Type B pancreatic cell (in vitro differentiated cells): ENCODE data around the gene WFDC5. TPM values are rescaled to one million over a fixed set of nuclear protein-coding genes. Genes with fewer than 3 reads are reported as not detected.
"Not testable (repeated sequence)": the region's sequence is repeated elsewhere in the genome, so short reads cannot be mapped to it uniquely, and the experiment has no call there.

ENCODE experiments used
- DNase-seq: peaks from one replicate; pipeline ENCODE4 v3.0.0; 2021; ENCODE audit warnings: mixed read lengths; ENCODE audit not compliant: unreplicated experiment; ENCODE audit errors: extremely low spot score
- H3K27ac Mint-ChIP-seq: 2 replicates; pipeline ENCODE4 v1.8.0; 2021; ENCODE audit warnings: mild to moderate bottlenecking, mixed read lengths
- H3K27me3 Mint-ChIP-seq: 2 replicates; pipeline ENCODE4 v1.8.0; 2021; ENCODE audit warnings: mixed read lengths
- H3K36me3 Mint-ChIP-seq: 2 replicates; pipeline ENCODE4 v1.8.0; 2021; ENCODE audit warnings: mixed read lengths
- H3K4me1 Mint-ChIP-seq: one replicate; pipeline ENCODE4 v1.8.0; 2021; ENCODE audit warnings: mixed read lengths; ENCODE audit not compliant: unreplicated experiment
- H3K4me3 Mint-ChIP-seq: 2 replicates; pipeline ENCODE4 v1.8.0; 2021; ENCODE audit warnings: mild to moderate bottlenecking, mixed read lengths
- H3K9me3 Mint-ChIP-seq: 2 replicates; pipeline ENCODE4 v1.8.0; 2021; ENCODE audit warnings: mixed read lengths
- CTCF ChIP-seq: fragments of 200-600 bp; sonication (generic); conservative IDR thresholded peaks from 2 replicates; pipeline ENCODE4 v1.5.0; 2021; ENCODE audit warnings: antibody characterized with exemption, mild to moderate bottlenecking
- total RNA-seq: library from RNA; stranded (reverse); gene quantifications from 2 replicates; pipeline ENCODE4 v1.2.1, GENCODE V29; 2021; ENCODE audit warnings: low replicate concordance

Gene WFDC5
- total RNA-seq, 1 donor from 2014 or later = 0.41 TPM

- no peak for DNase-seq
- Mint-ChIP-seq H3K27ac (no peak overlapping the region), H3K9me3 (peaks cover 5% of the 10 kb centered on the region), H3K4me1 (peaks cover 8% of the 10 kb centered on the region), H3K36me3 (peaks cover 17% of the 10 kb centered on the region), H3K27me3 (no peaks in the 10 kb centered on the region), H3K4me3 (no peak overlapping the region)
- TF ChIP-seq CTCF = no peak
Observed at GRCh38 chr20:45069261-45069660, 45.7 kb downstream of the WFDC5 start.

GRCh38 chr20:45067558-45067957, 47.4 kb downstream of the WFDC5 start:
- peaks cover 22% of the 10 kb centered on the region for H3K36me3 Mint-ChIP-seq
- H3K4me1 Mint-ChIP-seq = peaks cover 8% of the 10 kb centered on the region
- H3K27ac Mint-ChIP-seq = peak overlapping the region; percentile 96
- H3K9me3 Mint-ChIP-seq = peaks cover 5% of the 10 kb centered on the region
- DNase-seq = no peak
- peak overlapping the region; percentile 23 for H3K4me3 Mint-ChIP-seq
- TF ChIP-seq CTCF = no peak
- H3K27me3 Mint-ChIP-seq = no peaks in the 10 kb centered on the region

GRCh38 chr20:45067087-45067486, 47.9 kb downstream of the WFDC5 start:
- DNase-seq = no peak
- Mint-ChIP-seq H3K9me3 (peaks cover 5% of the 10 kb centered on the region), H3K36me3 (peaks cover 22% of the 10 kb centered on the region), H3K4me1 (peaks cover 8% of the 10 kb centered on the region), H3K4me3 (peak overlapping the region; percentile 23), H3K27ac (peak overlapping the region; percentile 96), H3K27me3 (no peaks in the 10 kb centered on the region)
- TF ChIP-seq CTCF = no peak

GRCh38 chr20:45066372-45066771, 48.6 kb downstream of the WFDC5 start:
- Mint-ChIP-seq H3K9me3 (peaks cover 5% of the 10 kb centered on the region), H3K36me3 (peaks cover 22% of the 10 kb centered on the region), H3K27ac (peak overlapping the region; percentile 96), H3K4me1 (peaks cover 8% of the 10 kb centered on the region), H3K27me3 (no peaks in the 10 kb centered on the region), H3K4me3 (no peak overlapping the region)
- no peak for TF ChIP-seq CTCF
- no peak for DNase-seq

- Mint-ChIP-seq H3K36me3 (peaks cover 17% of the 10 kb centered on the region), H3K27me3 (no peaks in the 10 kb centered on the region), H3K4me1 (peaks cover 8% of the 10 kb centered on the region), H3K27ac (peak overlapping the region; percentile 29), H3K4me3 (no peak overlapping the region), H3K9me3 (no peaks in the 10 kb centered on the region)
- no peak for DNase-seq
- no peak for TF ChIP-seq CTCF
Observed at GRCh38 chr20:45064812-45065211, 50.2 kb downstream of the WFDC5 start.

- not testable (repeated sequence) for H3K27me3 Mint-ChIP-seq, H3K4me1 Mint-ChIP-seq, DNase-seq, H3K4me3 Mint-ChIP-seq, H3K27ac Mint-ChIP-seq, H3K9me3 Mint-ChIP-seq
- peaks cover 20% of the 10 kb centered on the region for H3K36me3 Mint-ChIP-seq
Observed at GRCh38 chr20:45063107-45063506, 51.9 kb downstream of the WFDC5 start.
